Brain microvascular endothelial cell (primary cell): Measurements from ENCODE around the gene GRIK3.

Experiments
- DNase-seq: peaks from one replicate; pipeline ENCODE4 v3.0.0-alpha.2; 2020
- H3K27ac ChIP-seq: fragments of 250-450 bp; sonication (Bioruptor Pico); 2 replicates; pipeline ENCODE4 v1.5.1; 2020; ENCODE audit warnings: mild to moderate bottlenecking, moderate library complexity
- H3K27me3 ChIP-seq: fragments of 250-450 bp; sonication (Bioruptor Pico); replicated peaks from 2 replicates; pipeline ENCODE4 v1.5.1; 2020; ENCODE audit warnings: mild to moderate bottlenecking
- H3K36me3 ChIP-seq: fragments of 250-450 bp; sonication (Bioruptor Pico); replicated peaks from 2 replicates; pipeline ENCODE4 v1.5.1; 2020; ENCODE audit warnings: mild to moderate bottlenecking
- H3K4me3 ChIP-seq: 2 replicates; pipeline ENCODE4 v1.5.1; 2011; ENCODE audit warnings: low read depth, mild to moderate bottlenecking, control low read depth, low read length, moderate library complexity
- in situ Hi-C: cut with HindIII; loops from 2 replicates; pipeline ENCODE4 v1.10.0; 2017; ENCODE audit warnings: low sequenced_read_pairs, low pct_ligation_motif_present
- TF ChIP-seq, protein P1 (sequence below): IDR thresholded peaks from 2 replicates; pipeline ENCODE4 v1.5.1; 2011; ENCODE audit warnings: low read depth, mild to moderate bottlenecking, moderate library complexity, low read length, control low read depth, inconsistent platforms; ENCODE audit errors: missing control alignments

Gene GRIK3

DNA sequence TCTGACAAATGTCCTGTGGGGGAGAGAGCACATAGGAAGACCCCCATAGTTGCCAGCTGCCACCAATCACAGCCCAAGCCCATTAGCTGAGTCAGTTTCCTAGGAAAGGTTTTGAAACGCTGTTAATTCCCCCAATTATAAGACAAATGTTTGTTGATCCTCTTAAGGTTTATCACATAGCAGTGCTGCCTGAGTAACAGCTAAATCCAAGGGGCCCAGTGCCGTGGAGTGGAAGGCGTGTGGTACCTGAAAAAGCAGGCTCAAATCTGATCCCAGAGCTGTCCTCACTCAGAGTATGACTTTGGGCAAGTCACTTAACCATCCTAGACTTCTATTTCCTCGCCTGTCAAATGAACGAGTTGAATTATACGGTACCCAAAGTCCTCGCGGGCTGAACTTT, 69.5 kb downstream of the GRIK3 start:
- Histone ChIP-seq H3K27ac (no peak overlapping the region), H3K36me3 (no peaks in the 10 kb centered on the region), H3K27me3 (no peaks in the 10 kb centered on the region), H3K4me3 (no peak overlapping the region)
- in situ Hi-C loops, result no loop called here
- no peak for DNase-seq
- TF ChIP-seq, protein P1, sequence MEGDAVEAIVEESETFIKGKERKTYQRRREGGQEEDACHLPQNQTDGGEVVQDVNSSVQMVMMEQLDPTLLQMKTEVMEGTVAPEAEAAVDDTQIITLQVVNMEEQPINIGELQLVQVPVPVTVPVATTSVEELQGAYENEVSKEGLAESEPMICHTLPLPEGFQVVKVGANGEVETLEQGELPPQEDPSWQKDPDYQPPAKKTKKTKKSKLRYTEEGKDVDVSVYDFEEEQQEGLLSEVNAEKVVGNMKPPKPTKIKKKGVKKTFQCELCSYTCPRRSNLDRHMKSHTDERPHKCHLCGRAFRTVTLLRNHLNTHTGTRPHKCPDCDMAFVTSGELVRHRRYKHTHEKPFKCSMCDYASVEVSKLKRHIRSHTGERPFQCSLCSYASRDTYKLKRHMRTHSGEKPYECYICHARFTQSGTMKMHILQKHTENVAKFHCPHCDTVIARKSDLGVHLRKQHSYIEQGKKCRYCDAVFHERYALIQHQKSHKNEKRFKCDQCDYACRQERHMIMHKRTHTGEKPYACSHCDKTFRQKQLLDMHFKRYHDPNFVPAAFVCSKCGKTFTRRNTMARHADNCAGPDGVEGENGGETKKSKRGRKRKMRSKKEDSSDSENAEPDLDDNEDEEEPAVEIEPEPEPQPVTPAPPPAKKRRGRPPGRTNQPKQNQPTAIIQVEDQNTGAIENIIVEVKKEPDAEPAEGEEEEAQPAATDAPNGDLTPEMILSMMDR, result no peak

- H3K27me3 ChIP-seq, result no peaks in the 10 kb centered on the region
- in situ Hi-C loops, result no loop called here
- H3K4me3 ChIP-seq, result no peak overlapping the region
- TF ChIP-seq, protein P1, result no peak
- DNase-seq, result no peak
- no peaks in the 10 kb centered on the region for H3K36me3 ChIP-seq
- H3K27ac ChIP-seq, result no peak overlapping the region
Measured at GRCh38 chr1:36963006-36963405, 71.3 kb downstream of the GRIK3 start.

- Histone ChIP-seq H3K27me3 (no peaks in the 10 kb centered on the region), H3K27ac (no peak overlapping the region), H3K36me3 (no peaks in the 10 kb centered on the region), H3K4me3 (no peak overlapping the region)
- in situ Hi-C loops, result no loop called here
- TF ChIP-seq, protein P1, result no peak
- DNase-seq, result no peak
Measured at GRCh38 chr1:36961062-36961615, 73.2 kb downstream of the GRIK3 start.

- no peak overlapping the region for H3K27ac ChIP-seq
- in situ Hi-C loops, result no loop called here
- H3K4me3 ChIP-seq, result no peak overlapping the region
- H3K36me3 ChIP-seq, result no peaks in the 10 kb centered on the region
- no peak for DNase-seq
- H3K27me3 ChIP-seq, result no peaks in the 10 kb centered on the region
- TF ChIP-seq, protein P1, result no peak
Measured at GRCh38 chr1:36956570-36956969, 77.7 kb downstream of the GRIK3 start.

DNA sequence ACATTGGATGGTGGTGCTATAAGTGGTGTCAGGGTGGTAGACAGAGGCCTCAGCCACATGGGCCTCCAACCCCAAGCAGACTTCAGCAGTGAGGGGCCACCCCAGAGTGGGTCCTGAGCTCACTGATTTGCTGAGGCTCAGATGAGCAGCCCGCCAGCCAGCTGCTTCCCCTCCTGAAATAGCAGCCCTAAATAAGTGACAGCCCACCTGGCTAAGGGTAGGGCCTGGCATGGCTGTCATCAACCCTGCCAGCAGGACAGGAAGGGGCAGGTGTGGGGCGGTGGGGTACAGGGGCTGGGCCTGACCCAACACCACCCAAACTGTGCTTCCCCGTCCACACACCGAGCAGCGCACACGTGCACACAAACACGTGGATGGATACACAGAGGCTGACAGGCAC, 79.3 kb downstream of the GRIK3 start:
- TF ChIP-seq, protein P1, result no peak
- in situ Hi-C loops, result no loop called here
- no peaks in the 10 kb centered on the region for H3K36me3 ChIP-seq
- DNase-seq, result no peak
- H3K27me3 ChIP-seq, result no peaks in the 10 kb centered on the region
- no peak overlapping the region for H3K4me3 ChIP-seq
- H3K27ac ChIP-seq, result no peak overlapping the region

DNA sequence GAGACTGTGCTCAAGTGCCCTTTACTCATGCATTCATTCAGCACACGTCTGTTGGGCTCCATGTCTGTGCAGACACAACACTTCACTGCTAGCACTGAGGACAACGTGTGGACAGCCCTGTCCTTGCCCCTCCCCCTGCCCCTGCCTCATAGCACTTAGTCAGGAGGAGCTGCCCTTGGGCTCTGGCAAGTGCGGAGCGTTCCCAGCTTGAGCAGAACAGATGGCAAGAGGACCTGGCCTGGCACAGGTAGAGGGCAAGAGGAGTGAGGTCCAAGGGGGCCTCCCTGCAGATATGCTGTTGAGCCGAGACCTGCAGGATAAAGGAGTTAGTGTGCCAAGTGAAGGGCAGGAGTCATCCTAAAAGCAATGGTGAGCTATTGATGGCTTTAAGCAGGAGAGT, 81.3 kb downstream of the GRIK3 start:
- no peaks in the 10 kb centered on the region for H3K36me3 ChIP-seq
- in situ Hi-C loops, result no loop called here
- H3K27ac ChIP-seq, result no peak overlapping the region
- no peaks in the 10 kb centered on the region for H3K27me3 ChIP-seq
- H3K4me3 ChIP-seq, result no peak overlapping the region
- DNase-seq, result no peak
- TF ChIP-seq, protein P1, result no peak
